ENCODE data around the gene PCOLCE2. TPM values are rescaled to one million over a fixed set of nuclear protein-coding genes. Genes with fewer than 3 reads are reported as not detected.

Gene PCOLCE2, protein sequence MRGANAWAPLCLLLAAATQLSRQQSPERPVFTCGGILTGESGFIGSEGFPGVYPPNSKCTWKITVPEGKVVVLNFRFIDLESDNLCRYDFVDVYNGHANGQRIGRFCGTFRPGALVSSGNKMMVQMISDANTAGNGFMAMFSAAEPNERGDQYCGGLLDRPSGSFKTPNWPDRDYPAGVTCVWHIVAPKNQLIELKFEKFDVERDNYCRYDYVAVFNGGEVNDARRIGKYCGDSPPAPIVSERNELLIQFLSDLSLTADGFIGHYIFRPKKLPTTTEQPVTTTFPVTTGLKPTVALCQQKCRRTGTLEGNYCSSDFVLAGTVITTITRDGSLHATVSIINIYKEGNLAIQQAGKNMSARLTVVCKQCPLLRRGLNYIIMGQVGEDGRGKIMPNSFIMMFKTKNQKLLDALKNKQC
- not detected for total RNA-seq

GRCh38 chr3:142888481-142889211 lies at the start of gene PCOLCE2:
Gene PCOLCE2 (minus strand): TSS chr3:142889083. CDS start chr3:142888896, 187 bp downstream.
- peak in 1 of 2 donors; percentile 30 for DNase-seq (ENCODE audit: low spot score in 2 of 2)
- H3K27ac Mint-ChIP-seq: no peak within 1 kb of the TSS
- H3K9me3 Mint-ChIP-seq: no peaks in the 10 kb centered on the region
- no peaks in the 10 kb centered on the region for H3K36me3 Mint-ChIP-seq
- peak; percentile 63 to 80 for ATAC-seq

DNA sequence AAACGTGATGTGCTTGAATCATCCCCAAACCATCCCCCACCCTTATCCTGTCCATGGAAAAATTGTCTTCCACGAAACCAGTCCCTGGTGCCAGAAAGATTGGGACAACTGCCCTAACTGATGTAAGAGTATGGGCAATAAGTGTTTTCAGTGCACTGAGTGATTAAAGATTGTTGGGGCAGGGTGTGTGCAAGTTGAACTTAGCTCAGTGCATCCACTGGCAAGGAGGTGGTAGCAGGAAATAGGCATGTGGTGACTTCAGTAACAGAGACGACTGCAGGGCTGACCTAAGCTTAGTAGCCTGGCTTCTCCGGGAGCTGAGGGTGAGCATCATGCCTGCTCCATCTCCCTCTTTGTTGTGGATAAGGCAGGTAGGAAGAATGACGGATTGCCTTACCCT lies 47.1 kb upstream of the PCOLCE2 start:
- no peaks in the 10 kb centered on the region for H3K9me3 Mint-ChIP-seq
- ATAC-seq (no peak), DNase-seq (ENCODE audit: low spot score in 2 of 2) (no peak)
- H3K27ac Mint-ChIP-seq: no peak overlapping the region
- H3K36me3 Mint-ChIP-seq: no peaks in the 10 kb centered on the region

DNA sequence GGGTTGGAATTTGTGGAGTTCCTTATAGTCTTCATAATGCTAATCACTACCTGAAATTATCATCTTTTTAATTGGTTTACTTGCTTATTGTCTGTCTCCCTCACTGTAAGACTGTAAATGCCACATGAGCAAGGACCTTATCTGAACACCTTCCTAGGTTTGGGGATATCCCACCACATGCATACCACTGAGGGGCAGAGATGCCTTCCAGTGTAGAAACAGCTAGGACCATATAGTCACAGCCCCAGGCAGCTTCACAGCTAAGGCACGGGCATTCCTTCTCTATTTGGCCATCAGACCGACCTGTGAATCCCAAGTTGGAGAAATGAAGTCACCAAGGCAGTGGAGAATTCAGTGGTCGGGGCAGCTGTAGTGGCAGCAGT lies 46.0 kb upstream of the PCOLCE2 start:
- H3K27ac Mint-ChIP-seq: no peak overlapping the region
- no peaks in the 10 kb centered on the region for H3K9me3 Mint-ChIP-seq
- H3K36me3 Mint-ChIP-seq: no peaks in the 10 kb centered on the region
- no peak for ATAC-seq
- no peak for DNase-seq (ENCODE audit: low spot score in 2 of 2)

- no peak overlapping the region for H3K27ac Mint-ChIP-seq
- H3K9me3 Mint-ChIP-seq: no peaks in the 10 kb centered on the region
- ATAC-seq: no peak
- H3K36me3 Mint-ChIP-seq: no peaks in the 10 kb centered on the region
- no peak for DNase-seq (ENCODE audit: low spot score in 2 of 2)
Observed at GRCh38 chr3:142934128-142934886, 45.4 kb upstream of the PCOLCE2 start.

- no peaks in the 10 kb centered on the region for H3K36me3 Mint-ChIP-seq
- no peak overlapping the region for H3K27ac Mint-ChIP-seq
- H3K9me3 Mint-ChIP-seq: no peaks in the 10 kb centered on the region
- DNase-seq (ENCODE audit: low spot score in 2 of 2): peak in 1 of 2 donors; percentile 17
- peak in 1 of 2 donors; percentile 79 for ATAC-seq
Observed at GRCh38 chr3:142931222-142931621, 42.3 kb upstream of the PCOLCE2 start.

DNA sequence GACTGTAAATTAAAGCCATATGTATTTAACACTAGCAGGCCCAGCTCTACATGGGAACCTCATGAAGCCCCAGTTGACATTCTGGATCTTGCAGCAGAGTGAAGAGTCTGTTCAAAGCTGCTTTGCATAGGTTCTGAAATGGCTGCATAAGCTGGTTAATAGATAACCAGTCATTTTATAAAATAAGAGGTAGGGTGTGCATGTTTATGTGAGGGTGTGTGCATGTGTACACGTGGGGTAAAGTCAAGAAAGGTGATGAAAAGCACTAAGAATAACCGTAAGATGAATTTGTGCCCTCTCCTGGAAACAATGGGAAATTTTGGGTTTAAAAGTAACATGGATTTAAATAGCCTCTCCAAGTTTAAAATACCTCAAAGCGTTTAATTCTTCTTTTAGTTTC lies 41.6 kb upstream of the PCOLCE2 start:
- H3K36me3 Mint-ChIP-seq: no peaks in the 10 kb centered on the region
- no peak for ATAC-seq
- H3K27ac Mint-ChIP-seq: no peak overlapping the region
- no peak for DNase-seq (ENCODE audit: low spot score in 2 of 2)
- no peaks in the 10 kb centered on the region for H3K9me3 Mint-ChIP-seq

DNA sequence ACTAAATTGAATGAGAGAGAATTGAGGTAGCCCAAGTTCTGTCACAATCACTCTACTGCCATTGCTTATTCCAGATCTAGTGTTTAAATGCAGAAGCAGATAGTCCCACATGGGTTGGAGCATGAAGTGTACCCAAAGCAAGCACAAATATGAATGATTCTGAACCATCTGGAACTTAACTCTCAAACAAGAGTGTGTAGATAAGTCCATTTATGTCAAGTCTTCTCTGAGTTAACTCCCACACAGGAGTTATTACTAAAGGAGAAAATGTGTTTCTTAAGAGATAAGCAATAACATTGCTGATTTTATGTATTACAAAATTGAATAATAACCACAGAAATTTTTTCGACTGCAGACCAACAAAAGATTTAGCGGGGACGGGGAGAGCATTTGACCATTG lies 41.0 kb upstream of the PCOLCE2 start:
- H3K36me3 Mint-ChIP-seq: peaks cover 0 to 1% of the 10 kb centered on the region in 2 donors

GRCh38 chr3:142929109-142929508 lies 40.2 kb upstream of the PCOLCE2 start:
- no peak overlapping the region for H3K27ac Mint-ChIP-seq
- peaks cover 0 to 6% of the 10 kb centered on the region in 2 donors for H3K9me3 Mint-ChIP-seq
- peak in 1 of 2 donors; percentile 39 for DNase-seq (ENCODE audit: low spot score in 2 of 2)
- ATAC-seq: peak; percentile 48 to 79
- H3K36me3 Mint-ChIP-seq: peaks cover 0 to 6% of the 10 kb centered on the region in 2 donors

More for the DNA sequence above, 41.0 kb upstream of the PCOLCE2 start:
- Mint-ChIP-seq H3K27ac (no peak overlapping the region), H3K9me3 (peaks cover 0 to under 1% of the 10 kb centered on the region in 2 donors)
- DNase-seq (ENCODE audit: low spot score in 2 of 2): no peak
- ATAC-seq: no peak

GRCh38 chr3:142926368-142926944 lies 37.6 kb upstream of the PCOLCE2 start:
- ATAC-seq (no peak), DNase-seq (ENCODE audit: low spot score in 2 of 2) (no peak)
- peak overlapping the region in 1 of 2 donors; percentile 66 for H3K27ac Mint-ChIP-seq
- H3K36me3 Mint-ChIP-seq: peaks cover 0 to 6% of the 10 kb centered on the region in 2 donors
- H3K9me3 Mint-ChIP-seq: peaks cover 0 to 6% of the 10 kb centered on the region in 2 donors

DNA sequence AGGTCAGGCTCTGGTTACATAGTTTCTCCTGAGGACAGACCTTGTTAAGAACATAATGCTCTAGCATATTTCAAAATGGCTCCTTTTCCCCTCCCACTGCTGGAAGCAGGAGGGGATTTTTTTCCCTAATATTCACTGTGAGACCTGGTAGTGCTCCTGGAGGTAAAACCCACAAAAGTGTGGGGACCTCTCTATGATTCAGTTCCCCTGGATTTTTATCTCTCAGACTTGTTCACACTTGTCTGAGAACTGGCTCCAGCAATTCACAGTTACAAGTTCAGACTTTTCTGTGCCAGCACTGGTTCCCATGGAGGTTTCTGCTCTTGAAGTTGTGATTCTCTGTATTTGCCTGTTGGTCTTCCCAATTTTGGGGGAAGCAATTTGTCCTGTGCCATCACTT lies 36.3 kb upstream of the PCOLCE2 start:
- ATAC-seq (no peak), DNase-seq (ENCODE audit: low spot score in 2 of 2) (no peak)
- H3K27ac Mint-ChIP-seq: no peak overlapping the region
- peaks cover 0 to 6% of the 10 kb centered on the region in 2 donors for H3K9me3 Mint-ChIP-seq
- peaks cover 0 to 6% of the 10 kb centered on the region in 2 donors for H3K36me3 Mint-ChIP-seq

DNA sequence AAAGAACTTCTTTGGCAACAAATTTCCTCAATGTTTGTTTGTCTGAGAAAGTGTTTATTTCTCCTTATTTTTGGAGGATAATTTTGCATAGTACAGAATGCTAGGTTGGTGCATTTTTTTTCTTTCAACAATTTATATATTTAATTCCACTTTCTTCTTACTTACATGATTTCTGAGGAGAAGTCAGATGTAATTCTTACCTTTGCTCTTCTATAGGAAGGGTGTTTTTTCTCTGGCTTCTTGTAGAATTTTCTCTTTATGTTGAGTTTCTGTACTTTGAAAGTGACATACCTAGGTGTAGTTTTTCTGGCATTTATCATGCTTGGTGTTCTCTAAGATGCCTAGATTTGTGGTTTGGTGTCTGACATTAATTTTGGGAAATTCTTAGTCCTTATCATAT lies 34.8 kb upstream of the PCOLCE2 start:
- H3K36me3 Mint-ChIP-seq: peaks cover 0 to 6% of the 10 kb centered on the region in 2 donors
- ATAC-seq (no peak), DNase-seq (ENCODE audit: low spot score in 2 of 2) (no peak)
- H3K9me3 Mint-ChIP-seq: peaks cover 0 to 6% of the 10 kb centered on the region in 2 donors
- no peak overlapping the region for H3K27ac Mint-ChIP-seq

- peaks cover 0 to 5% of the 10 kb centered on the region in 2 donors for H3K9me3 Mint-ChIP-seq
- ATAC-seq (no peak), DNase-seq (ENCODE audit: low spot score in 2 of 2) (no peak)
- H3K27ac Mint-ChIP-seq: no peak overlapping the region
- H3K36me3 Mint-ChIP-seq: no peaks in the 10 kb centered on the region
Observed at GRCh38 chr3:142916605-142917004, 27.7 kb upstream of the PCOLCE2 start.

DNA sequence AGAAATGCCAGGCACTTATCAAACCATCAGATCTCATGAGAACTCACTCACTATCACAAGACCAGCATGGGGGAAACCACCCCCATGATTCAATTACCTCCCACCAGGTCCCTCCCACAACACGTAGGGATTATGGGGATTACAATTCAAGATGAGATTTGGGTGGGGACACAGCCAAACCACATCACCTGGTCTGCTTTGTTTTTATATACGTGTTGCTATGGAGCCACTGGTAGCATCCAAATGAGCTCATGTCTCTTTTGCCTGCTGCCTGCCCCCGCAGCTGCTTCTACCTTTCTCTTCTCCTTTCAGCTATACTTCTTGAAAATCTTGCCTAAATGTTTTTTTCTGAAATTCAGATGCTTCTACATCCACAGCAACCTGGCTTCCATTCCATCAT lies 26.8 kb upstream of the PCOLCE2 start:
- ATAC-seq: no peak
- no peaks in the 10 kb centered on the region for H3K36me3 Mint-ChIP-seq
- H3K27ac Mint-ChIP-seq: no peak overlapping the region
- no peak for DNase-seq (ENCODE audit: low spot score in 2 of 2)
- H3K9me3 Mint-ChIP-seq: peaks cover 0 to 5% of the 10 kb centered on the region in 2 donors

DNA sequence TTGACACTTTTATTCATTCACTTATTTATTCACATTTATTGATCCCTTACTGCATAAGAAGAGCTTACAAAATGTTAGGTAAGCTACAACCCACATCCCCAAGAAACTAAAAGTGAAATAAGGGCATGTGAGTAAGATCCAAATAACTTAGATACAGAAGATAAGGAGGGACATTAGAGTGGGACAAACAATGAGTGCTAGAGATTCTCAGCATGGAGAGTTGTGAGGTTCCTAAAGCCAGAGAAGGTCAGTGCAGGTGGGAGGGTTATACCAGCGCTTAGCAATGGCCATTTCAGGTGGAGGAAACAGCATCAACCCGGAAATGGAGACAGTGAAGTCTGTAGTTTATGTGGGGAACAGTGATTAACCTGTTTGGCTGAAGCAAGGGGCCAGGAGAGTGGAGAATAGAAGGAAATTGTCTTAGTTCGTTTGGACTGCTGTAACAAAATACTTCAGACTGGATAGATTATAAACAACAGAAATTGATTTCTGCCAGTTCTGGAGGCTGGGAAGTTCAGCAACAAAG lies 25.5 kb upstream of the PCOLCE2 start:
- ATAC-seq: no peak
- peaks cover 0 to 5% of the 10 kb centered on the region in 2 donors for H3K9me3 Mint-ChIP-seq
- no peak for DNase-seq (ENCODE audit: low spot score in 2 of 2)
- no peaks in the 10 kb centered on the region for H3K36me3 Mint-ChIP-seq
- H3K27ac Mint-ChIP-seq: no peak overlapping the region

- Mint-ChIP-seq H3K36me3 (no peaks in the 10 kb centered on the region), H3K27ac (no peak overlapping the region), H3K9me3 (peaks cover 0 to 5% of the 10 kb centered on the region in 2 donors)
- DNase-seq (ENCODE audit: low spot score in 2 of 2): no peak
- no peak for ATAC-seq
Observed at GRCh38 chr3:142913432-142913831, 24.5 kb upstream of the PCOLCE2 start.

DNA sequence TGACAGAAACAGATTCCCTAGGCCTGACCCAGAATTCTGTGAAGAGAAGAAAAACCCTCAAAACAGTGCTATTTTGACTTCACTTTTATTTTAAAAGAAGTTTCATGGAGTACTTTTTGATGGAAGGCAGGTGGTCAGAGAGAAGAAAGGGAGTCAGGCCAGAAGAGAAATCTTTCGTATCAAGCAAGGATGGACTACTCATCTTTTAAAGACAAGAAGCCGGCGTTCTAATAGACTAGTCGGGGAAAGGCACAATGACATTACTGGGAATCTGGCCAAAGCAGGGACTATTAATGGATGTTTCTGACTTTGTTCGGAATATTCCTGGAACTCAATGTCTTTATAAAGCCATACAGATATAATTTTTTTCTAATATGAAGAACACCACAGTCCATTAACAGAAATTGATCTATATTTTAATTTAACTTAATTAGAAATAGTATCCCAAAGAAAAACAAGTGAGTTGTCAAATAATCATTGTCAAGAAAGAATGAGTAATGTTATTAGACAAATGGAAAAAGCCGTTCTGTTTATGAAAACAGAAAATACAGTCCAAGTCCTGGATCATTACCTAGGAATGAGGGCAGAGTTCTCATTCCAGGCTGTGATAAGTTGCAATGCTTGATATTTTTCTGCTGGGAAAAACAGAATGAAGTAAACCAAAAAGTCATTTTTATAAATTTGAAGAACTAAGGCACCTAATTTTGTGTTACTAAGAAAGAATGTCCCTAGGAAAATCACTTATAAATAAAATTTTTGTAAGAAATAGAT lies 23.7 kb upstream of the PCOLCE2 start:
- Mint-ChIP-seq H3K27ac (no peak overlapping the region), H3K9me3 (peaks cover 0 to 5% of the 10 kb centered on the region in 2 donors), H3K36me3 (no peaks in the 10 kb centered on the region)
- DNase-seq (ENCODE audit: low spot score in 2 of 2): no peak
- no peak for ATAC-seq

Measured in activated naive CD4-positive, alpha-beta T cell treated with anti-CD3 and anti-CD28 coated beads, Interleukin-2, amount 50 U/mL, for 72 hours (primary cell).